Fibroblast of lung (primary cell): ENCODE results near the gene NUTM2B. TPM values are rescaled to one million over a fixed set of nuclear protein-coding genes. Genes with fewer than 3 reads are reported as not detected.
A peak's percentile ranks its signal among the peaks of the same experiment; 100 is the strongest.
"Not testable (repeated sequence)": the region's sequence is repeated elsewhere in the genome, so short reads cannot be mapped to it uniquely, and the experiment has no call there.

Experiments used
- DNase-seq, 2 donors: peaks; one replicate each; pipeline versions ENCODE4 v3.0.0 to v3.0.0-alpha.2; 2010; ENCODE audit warnings: low read depth in 2 of 2
- H2AFZ ChIP-seq: 2 replicates; pipeline ENCODE4 v1.5.1; 2012; ENCODE audit warnings: low read length, control low read depth, inconsistent platforms
- H3K27ac ChIP-seq: 2 replicates; pipeline ENCODE4 v1.5.1; 2011; ENCODE audit warnings: low read length, control low read depth; ENCODE audit not compliant: insufficient read depth
- H3K27me3 ChIP-seq: 2 replicates; pipeline ENCODE4 v1.5.1; 2011; ENCODE audit warnings: mild to moderate bottlenecking, low read length; ENCODE audit not compliant: control insufficient read depth, insufficient read depth
- H3K36me3 ChIP-seq: 2 replicates; pipeline ENCODE4 v1.5.1; 2011; ENCODE audit warnings: low read length; ENCODE audit not compliant: control insufficient read depth, insufficient read depth
- H3K4me1 ChIP-seq: 2 replicates; pipeline ENCODE4 v1.5.1; 2011; ENCODE audit warnings: low read length; ENCODE audit not compliant: control insufficient read depth, insufficient read depth; ENCODE audit errors: extremely low read depth
- H3K4me2 ChIP-seq: 2 replicates; pipeline ENCODE4 v1.5.1; 2011; ENCODE audit warnings: low read length, control low read depth; ENCODE audit not compliant: insufficient read depth; ENCODE audit errors: extremely low read depth
- H3K4me3 ChIP-seq, 4 experiments: fragments of 200-600 bp in 1 of 4; sonication (generic) in 1 of 4; replicated peaks in 1 of 4; 2 replicates each; pipeline ENCODE4 v1.5.1; 2011 to 2016; ENCODE audit warnings: low read length in 4 of 4, low read depth in 3 of 4, mild to moderate bottlenecking in 3 of 4, control low read depth in 2 of 4, inconsistent platforms in 1 of 4, mixed read lengths in 1 of 4; ENCODE audit not compliant: insufficient read depth in 1 of 4; ENCODE audit errors: control extremely low read depth in 1 of 4
- H3K79me2 ChIP-seq: 2 replicates; pipeline ENCODE4 v1.5.1; 2012; ENCODE audit warnings: mild to moderate bottlenecking, low read length, inconsistent platforms; ENCODE audit not compliant: control insufficient read depth, insufficient read depth
- H3K9ac ChIP-seq: 2 replicates; pipeline ENCODE4 v1.5.1; 2011; ENCODE audit warnings: mild to moderate bottlenecking, low read length, control low read depth; ENCODE audit not compliant: insufficient read depth
- H3K9me3 ChIP-seq: 2 replicates; pipeline ENCODE4 v1.5.1; 2012; ENCODE audit warnings: low read depth, low read length; ENCODE audit not compliant: control insufficient read depth, insufficient read depth
- H4K20me1 ChIP-seq: 2 replicates; pipeline ENCODE4 v1.5.1; 2011; ENCODE audit warnings: low read length; ENCODE audit not compliant: control insufficient read depth, insufficient read depth; ENCODE audit errors: extremely low read depth
- polyA minus RNA-seq: library from RNA; depleted of rRNA, polyadenylated mRNA; stranded (reverse); fragments of >200 nt; gene quantifications from 2 replicates; pipeline ENCODE4 v1.2.3, GENCODE V29; 2011; ENCODE audit warnings: low replicate concordance
- polyA plus RNA-seq, 2 donors: library from polyadenylated mRNA; depleted of rRNA in 1 of 2; stranded (reverse) in 1 of 2; unstranded in 1 of 2; fragments of >200 nt; gene quantifications; 2 replicates each; pipeline ENCODE4 v1.2.1, GENCODE V29; 2011 to 2012; ENCODE audit warnings: missing spikeins in 1 of 2
- total RNA-seq: library from RNA; depleted of rRNA; stranded (reverse); fragments of >200 nt; gene quantifications from 2 replicates; pipeline ENCODE4 v1.2.1, GENCODE V29; 2014

The NUTM2B gene
- total RNA-seq = 0.33 and 0.51 TPM in 2 replicates
- polyA plus RNA-seq = 0.15 and 0.33 TPM in 2 replicates
- 0.37 and 0.87 TPM in 2 replicates for polyA plus RNA-seq (2012)
- not detected in 2 replicates for polyA minus RNA-seq

- not testable (repeated sequence) for H3K4me1 ChIP-seq, DNase-seq, H3K79me2 ChIP-seq, H3K9ac ChIP-seq, H2AFZ ChIP-seq, H3K4me2 ChIP-seq, H3K36me3 ChIP-seq, H4K20me1 ChIP-seq, H3K27me3 ChIP-seq, H3K4me3 ChIP-seq, H3K27ac ChIP-seq, H3K9me3 ChIP-seq
Measured at GRCh38 chr10:79702927-79703326, at the start of gene NUTM2B. Gene NUTM2B, plus strand, starts transcription at chr10:79703227. Its CDS starts 383 bp downstream, at chr10:79703610.

- H3K4me3 ChIP-seq, H3K9me3 ChIP-seq, H3K79me2 ChIP-seq, H3K4me1 ChIP-seq, H3K36me3 ChIP-seq, DNase-seq, H3K27ac ChIP-seq, H3K9ac ChIP-seq, H3K27me3 ChIP-seq, H2AFZ ChIP-seq, H3K4me2 ChIP-seq, H4K20me1 ChIP-seq: not testable (repeated sequence)
Measured at GRCh38 chr10:79663287-79663686, 39.7 kb upstream of the NUTM2B start.

DNA sequence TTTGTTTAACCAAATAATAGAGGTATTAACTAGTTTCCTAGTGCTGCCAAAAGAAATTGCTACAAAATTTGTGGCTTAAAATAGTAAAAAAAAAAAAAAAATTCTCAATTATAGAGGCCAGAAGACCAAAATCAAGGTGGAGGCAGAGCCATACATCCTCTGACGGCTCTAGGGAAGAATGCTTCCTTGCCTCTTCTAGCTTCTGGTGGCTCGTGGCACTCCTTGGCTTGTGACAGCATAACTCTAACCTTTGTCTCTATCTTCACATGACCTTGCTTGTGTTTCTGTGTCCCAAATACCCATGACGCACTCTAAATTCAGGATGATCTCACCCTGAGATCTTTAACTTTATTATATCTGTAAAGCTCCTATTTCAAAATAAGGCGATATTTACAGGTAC lies 38.3 kb upstream of the NUTM2B start:
- H3K36me3 ChIP-seq, H3K4me3 ChIP-seq, H3K27me3 ChIP-seq, H3K27ac ChIP-seq, H3K4me2 ChIP-seq, H4K20me1 ChIP-seq, H3K4me1 ChIP-seq, H3K79me2 ChIP-seq, H3K9ac ChIP-seq, DNase-seq, H2AFZ ChIP-seq, H3K9me3 ChIP-seq: not testable (repeated sequence)

DNA sequence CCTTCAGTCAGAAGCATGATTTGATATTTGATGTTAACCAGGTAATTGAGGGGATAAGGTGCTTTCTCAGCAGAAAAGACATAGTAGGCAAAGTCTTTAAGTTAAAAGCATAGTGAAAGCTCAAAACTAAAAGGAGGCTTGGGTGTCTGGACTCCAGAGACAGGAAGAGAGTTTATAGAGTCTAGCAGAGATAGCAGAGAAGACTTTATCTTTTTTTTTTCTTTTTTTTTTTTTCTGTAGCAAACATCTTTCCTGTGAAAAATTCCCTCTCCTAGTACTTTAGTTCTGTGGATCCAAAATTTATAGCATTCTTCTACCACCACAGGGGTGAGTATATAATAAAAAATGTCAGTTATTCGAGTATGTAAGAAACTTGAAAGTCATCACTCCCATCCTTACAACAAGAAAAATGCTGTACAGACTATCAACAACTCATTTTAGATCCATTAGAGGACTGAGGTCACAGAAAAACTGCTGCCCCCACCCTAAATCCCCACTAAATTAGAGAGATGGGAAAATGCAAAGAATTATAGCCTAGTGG lies 33.7 kb upstream of the NUTM2B start:
- H3K4me3 ChIP-seq, H3K79me2 ChIP-seq, H3K4me1 ChIP-seq, H4K20me1 ChIP-seq, H3K27me3 ChIP-seq, H2AFZ ChIP-seq, H3K27ac ChIP-seq, H3K4me2 ChIP-seq, H3K9me3 ChIP-seq, H3K36me3 ChIP-seq, H3K9ac ChIP-seq: not testable (repeated sequence)
- DNase-seq = peak in 1 of 2 donors; percentile 20

- peak in 1 of 2 donors; percentile 43 for DNase-seq
- H3K79me2 ChIP-seq, H2AFZ ChIP-seq, H3K27ac ChIP-seq, H3K9ac ChIP-seq, H3K36me3 ChIP-seq, H3K4me1 ChIP-seq, H3K9me3 ChIP-seq, H3K27me3 ChIP-seq, H4K20me1 ChIP-seq, H3K4me3 ChIP-seq, H3K4me2 ChIP-seq: not testable (repeated sequence)
Measured at GRCh38 chr10:79674878-79675277, 28.1 kb upstream of the NUTM2B start.

GRCh38 chr10:79683026-79683883 lies 19.8 kb upstream of the NUTM2B start:
- H3K4me2 ChIP-seq, H3K9ac ChIP-seq, H3K27ac ChIP-seq, H2AFZ ChIP-seq, H3K79me2 ChIP-seq, H3K4me3 ChIP-seq, H3K36me3 ChIP-seq, H3K4me1 ChIP-seq, H3K27me3 ChIP-seq, DNase-seq, H3K9me3 ChIP-seq, H4K20me1 ChIP-seq: not testable (repeated sequence)
